ENCODE measurements around the gene CNGB1.
"Not testable (repeated sequence)": the region's sequence is repeated elsewhere in the genome, so short reads cannot be mapped to it uniquely, and the experiment has no call there.

CNGB1 gene

GRCh38 chr16:57947261-57947660 is 23.7 kb downstream of the CNGB1 start:
- no peak for DNase-seq (ENCODE audit: insufficient read length, low spot score)
- TF ChIP-seq, protein P1, sequence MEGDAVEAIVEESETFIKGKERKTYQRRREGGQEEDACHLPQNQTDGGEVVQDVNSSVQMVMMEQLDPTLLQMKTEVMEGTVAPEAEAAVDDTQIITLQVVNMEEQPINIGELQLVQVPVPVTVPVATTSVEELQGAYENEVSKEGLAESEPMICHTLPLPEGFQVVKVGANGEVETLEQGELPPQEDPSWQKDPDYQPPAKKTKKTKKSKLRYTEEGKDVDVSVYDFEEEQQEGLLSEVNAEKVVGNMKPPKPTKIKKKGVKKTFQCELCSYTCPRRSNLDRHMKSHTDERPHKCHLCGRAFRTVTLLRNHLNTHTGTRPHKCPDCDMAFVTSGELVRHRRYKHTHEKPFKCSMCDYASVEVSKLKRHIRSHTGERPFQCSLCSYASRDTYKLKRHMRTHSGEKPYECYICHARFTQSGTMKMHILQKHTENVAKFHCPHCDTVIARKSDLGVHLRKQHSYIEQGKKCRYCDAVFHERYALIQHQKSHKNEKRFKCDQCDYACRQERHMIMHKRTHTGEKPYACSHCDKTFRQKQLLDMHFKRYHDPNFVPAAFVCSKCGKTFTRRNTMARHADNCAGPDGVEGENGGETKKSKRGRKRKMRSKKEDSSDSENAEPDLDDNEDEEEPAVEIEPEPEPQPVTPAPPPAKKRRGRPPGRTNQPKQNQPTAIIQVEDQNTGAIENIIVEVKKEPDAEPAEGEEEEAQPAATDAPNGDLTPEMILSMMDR (IDR thresholded peaks at IDR 0.05; ENCODE audit: insufficient read depth, missing control alignments) = no peak
- FAIRE-seq = no peak

DNA sequence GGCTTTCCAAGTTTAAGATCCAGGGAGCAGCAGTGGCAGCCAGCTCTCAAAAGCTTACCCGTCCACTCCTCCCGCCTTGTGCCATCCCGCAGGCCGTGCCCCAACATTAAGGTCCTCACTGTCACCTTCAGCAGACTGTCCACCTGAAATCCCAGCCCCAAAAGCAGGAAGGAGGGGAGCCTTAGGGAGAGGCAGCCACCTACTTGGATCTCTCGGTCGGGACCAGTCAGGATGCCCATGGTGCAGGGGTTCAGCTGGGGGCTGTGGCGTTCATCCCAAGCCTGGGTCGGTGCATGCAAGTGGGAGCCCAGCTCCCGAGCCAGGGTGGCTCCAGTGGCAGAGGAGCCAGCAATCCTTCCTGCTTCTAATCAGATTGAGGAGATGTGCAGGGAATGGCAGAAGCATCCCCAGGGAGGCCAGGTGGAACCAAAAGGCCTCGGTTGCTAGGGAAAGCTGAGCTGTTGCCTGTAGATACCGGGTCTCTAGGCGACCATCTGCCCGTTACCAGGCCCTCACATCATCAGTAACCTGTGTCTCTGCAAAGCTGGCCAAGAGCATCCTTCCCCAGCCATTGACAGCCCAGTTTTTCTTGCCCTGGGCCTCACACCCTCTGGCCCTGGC is 24.6 kb downstream of the CNGB1 start:
- DNase-seq (ENCODE audit: insufficient read length, low spot score) (no peak), FAIRE-seq (no peak)
- TF ChIP-seq, protein P1 (IDR thresholded peaks at IDR 0.05; ENCODE audit: insufficient read depth, missing control alignments) = no peak

DNA sequence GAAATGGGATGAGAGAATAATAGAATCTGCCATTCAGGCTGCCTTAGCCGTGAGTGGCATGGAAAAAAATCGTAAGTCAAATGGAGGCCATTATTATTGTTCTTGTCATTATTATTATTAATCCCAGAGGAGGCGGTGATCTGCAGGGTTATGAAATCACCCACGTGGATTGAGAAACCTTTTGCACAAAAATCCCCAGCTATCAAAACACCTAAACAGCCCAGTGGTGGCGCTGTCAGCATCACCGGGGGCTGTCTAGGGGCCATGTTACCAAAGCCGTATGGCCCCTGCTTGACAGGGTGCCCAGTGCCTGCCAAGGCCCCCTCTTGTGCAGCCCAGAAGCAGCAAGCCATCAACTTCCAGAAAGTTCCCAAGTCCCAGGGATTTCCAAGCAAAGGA is 25.2 kb downstream of the CNGB1 start:
- DNase-seq (ENCODE audit: insufficient read length, low spot score) (no peak), FAIRE-seq (no peak)
- TF ChIP-seq, protein P1 (IDR thresholded peaks at IDR 0.05; ENCODE audit: insufficient read depth, missing control alignments) = no peak

DNA sequence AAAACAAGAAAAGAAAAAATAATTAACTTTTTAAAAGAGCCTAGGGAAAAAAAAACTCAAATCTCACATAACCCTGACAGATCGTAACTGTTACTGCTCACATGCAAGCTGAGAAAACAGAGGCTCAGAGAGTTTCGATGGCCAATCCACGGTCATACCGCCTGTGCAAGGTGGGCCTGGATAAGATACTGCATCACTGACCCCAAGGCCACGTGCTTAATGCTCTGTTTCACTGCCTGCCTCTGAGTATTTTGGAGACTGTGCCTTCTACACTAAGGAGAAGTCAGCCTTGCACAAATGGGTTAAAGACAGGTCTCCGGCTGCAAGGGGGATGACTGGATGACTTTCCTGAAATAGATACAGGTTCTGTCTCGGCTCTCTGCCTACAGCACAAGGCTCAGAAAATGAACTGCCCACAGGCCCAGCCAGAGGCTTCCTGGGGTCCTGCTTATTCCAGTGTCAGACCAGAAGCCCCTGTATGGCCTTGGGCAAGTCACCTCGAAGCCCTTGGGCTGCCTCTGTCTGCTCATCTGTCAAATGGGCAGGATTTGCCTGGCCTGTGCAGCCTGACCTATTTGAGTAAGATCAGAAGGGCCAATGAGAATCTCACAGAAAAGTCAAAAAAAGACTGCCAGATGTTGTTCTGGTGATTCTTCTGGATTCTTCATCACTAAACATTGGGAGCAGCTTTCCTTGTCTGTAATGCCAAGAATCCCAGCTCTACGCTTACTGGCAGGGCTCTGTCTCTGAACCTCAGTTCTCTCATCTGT is 25.8 kb downstream of the CNGB1 start:
- TF ChIP-seq, protein P1 (IDR thresholded peaks at IDR 0.05; ENCODE audit: insufficient read depth, missing control alignments) = no peak
- DNase-seq (ENCODE audit: insufficient read length, low spot score) = no peak
- no peak for FAIRE-seq

GRCh38 chr16:57943381-57943780 is 27.5 kb downstream of the CNGB1 start:
- DNase-seq (ENCODE audit: insufficient read length, low spot score); FAIRE-seq: not testable (repeated sequence)

- not testable (repeated sequence) for FAIRE-seq; DNase-seq (ENCODE audit: insufficient read length, low spot score)
Observed at GRCh38 chr16:57941901-57942300, 29.0 kb downstream of the CNGB1 start.

DNA sequence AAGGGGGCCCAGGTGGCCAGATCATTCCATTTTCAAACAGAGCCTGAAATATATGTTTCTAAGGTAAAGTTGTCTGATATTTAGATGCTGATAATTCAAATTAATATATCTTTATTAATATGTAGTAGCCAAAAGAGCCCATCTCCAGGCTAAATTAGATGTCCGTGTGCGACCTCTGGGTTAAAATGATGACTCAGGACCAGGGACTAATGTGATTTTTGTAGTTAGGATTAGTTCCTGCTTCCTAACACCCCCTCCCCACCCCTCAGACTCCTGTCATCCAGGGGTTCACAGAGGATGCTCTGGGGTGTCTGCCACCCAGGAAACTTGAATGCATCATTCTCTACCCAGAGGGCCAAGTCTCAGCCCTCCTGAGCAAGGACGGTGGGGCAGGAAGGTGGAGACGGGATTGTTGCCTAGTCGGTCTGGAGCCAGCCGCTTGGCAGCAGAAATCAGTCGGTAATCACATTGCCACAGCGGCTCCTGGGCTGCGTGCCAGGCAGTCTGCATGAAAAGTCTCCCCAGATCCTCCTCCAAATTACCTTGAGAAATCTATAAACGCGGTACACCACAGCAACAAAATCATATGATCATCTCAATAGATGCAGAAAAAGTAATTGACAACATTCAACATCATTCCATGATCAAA is 29.8 kb downstream of the CNGB1 start:
- TF ChIP-seq, protein P1 (IDR thresholded peaks at IDR 0.05; ENCODE audit: insufficient read depth, missing control alignments) = no peak
- FAIRE-seq (no peak), DNase-seq (ENCODE audit: insufficient read length, low spot score) (no peak)

DNA sequence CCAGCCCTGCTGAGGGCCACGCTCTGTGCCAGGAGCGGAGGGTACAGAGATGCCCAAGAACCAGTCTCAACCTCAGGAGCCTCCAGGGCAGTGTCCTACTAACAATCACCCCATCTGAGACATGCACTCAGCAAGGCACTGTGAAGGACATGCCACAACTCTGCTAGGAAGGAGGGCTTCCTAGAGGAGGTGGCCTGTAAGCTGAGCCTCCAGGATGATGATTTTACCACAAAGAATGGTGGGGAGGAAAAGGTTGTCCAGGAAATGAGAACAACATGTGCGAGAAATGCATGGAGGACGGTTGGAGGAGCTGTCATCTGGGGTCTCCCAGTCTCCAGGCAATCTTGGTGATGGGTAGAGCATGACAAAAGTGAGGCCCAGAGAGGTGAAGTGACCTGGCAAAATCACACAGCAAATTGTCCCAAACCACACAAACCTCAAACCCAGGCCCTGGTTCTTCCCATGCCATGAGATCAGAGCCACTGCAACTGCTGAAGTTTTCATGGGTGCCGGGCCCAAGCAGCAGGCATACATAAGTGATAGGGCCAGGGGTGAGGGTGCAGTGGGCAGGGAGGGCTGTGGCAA is 30.5 kb downstream of the CNGB1 start:
- FAIRE-seq (no peak), DNase-seq (ENCODE audit: insufficient read length, low spot score) (no peak)
- TF ChIP-seq, protein P1 (IDR thresholded peaks at IDR 0.05; ENCODE audit: insufficient read depth, missing control alignments) = no peak

Data from D721Med (cell line).